ENCODE measurements around the gene TMEM201.
"Not testable (repeated sequence)": the region's sequence is repeated elsewhere in the genome, so short reads cannot be mapped to it uniquely, and the experiment has no call there.

TMEM201 gene

DNA sequence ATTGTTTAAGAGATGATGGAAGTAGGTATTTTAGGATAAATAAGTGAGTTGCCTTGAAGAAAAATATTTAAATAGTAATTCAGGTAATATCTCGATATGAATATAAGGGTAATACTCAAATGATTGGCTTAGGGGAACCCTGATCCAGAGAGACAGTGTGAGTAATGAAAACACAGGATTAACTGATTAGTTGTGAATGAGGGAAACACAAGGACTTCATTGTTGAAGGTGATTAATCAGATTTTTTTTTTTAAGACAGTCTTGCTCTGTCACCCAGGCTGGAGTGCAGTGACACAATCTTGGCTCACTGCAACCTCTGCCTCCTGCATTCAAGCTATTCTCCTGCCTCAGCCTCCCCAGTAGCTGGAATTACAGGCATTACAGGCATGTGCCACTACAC lies 36.7 kb upstream of the TMEM201 start:
- TF ChIP-seq, protein P1, sequence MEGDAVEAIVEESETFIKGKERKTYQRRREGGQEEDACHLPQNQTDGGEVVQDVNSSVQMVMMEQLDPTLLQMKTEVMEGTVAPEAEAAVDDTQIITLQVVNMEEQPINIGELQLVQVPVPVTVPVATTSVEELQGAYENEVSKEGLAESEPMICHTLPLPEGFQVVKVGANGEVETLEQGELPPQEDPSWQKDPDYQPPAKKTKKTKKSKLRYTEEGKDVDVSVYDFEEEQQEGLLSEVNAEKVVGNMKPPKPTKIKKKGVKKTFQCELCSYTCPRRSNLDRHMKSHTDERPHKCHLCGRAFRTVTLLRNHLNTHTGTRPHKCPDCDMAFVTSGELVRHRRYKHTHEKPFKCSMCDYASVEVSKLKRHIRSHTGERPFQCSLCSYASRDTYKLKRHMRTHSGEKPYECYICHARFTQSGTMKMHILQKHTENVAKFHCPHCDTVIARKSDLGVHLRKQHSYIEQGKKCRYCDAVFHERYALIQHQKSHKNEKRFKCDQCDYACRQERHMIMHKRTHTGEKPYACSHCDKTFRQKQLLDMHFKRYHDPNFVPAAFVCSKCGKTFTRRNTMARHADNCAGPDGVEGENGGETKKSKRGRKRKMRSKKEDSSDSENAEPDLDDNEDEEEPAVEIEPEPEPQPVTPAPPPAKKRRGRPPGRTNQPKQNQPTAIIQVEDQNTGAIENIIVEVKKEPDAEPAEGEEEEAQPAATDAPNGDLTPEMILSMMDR (IDR thresholded peaks at IDR 0.05; ENCODE audit: control insufficient read depth, extremely low read depth, insufficient read depth): no peak
- no peak overlapping the region for H3K4me3 ChIP-seq (ENCODE audit: low read depth, low read length)
- no peak for DNase-seq (ENCODE audit: low read depth)

- peak; percentile 98 for DNase-seq (ENCODE audit: low read depth)
- TF ChIP-seq, protein P1 (IDR thresholded peaks at IDR 0.05; ENCODE audit: control insufficient read depth, extremely low read depth, insufficient read depth): no peak
- no peak overlapping the region for H3K4me3 ChIP-seq (ENCODE audit: low read depth, low read length)
Measured at GRCh38 chr1:9553736-9554144, 35.0 kb upstream of the TMEM201 start.

DNA sequence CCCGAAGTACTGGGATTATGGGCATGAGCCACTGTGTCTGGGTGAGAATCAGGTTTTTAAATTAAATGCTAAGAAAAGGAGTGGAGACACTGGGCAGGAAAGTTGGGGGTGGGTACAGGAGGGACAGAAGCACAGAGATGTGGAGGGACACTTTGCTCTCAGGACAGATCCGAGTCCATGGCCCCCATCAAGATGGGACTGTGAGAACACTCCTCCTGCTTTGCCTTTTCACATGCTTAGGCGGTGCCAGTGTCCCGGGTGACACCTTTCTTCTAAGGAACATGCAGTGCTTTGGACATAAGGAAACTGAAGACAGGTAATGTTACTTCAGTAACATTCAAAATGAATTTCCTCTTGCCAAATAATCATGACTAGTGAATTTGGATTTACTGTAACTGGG lies 32.8 kb upstream of the TMEM201 start:
- TF ChIP-seq, protein P1 (IDR thresholded peaks at IDR 0.05; ENCODE audit: control insufficient read depth, extremely low read depth, insufficient read depth): no peak
- DNase-seq (ENCODE audit: low read depth): no peak
- H3K4me3 ChIP-seq (ENCODE audit: low read depth, low read length): peak overlapping the region; percentile 22

DNA sequence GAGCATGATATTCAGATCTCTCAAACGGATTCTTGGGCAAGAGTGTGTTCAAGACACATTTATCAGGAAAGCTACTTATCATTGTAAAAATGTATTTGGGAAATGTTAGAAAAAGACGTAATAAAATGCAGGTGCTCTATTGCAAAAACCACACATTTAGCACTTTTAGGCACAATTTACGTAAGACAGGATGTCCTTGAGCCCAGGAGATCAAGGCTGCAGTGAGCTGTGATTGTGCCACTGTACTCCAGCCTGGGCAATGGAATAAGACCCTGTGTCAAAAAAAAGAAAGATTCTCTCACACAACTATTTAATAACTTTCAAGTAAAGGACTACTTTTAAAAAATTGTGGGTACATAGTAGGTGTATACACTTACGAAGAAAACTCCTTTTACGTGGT lies 31.1 kb upstream of the TMEM201 start:
- TF ChIP-seq, protein P1 (IDR thresholded peaks at IDR 0.05; ENCODE audit: control insufficient read depth, extremely low read depth, insufficient read depth): no peak
- no peak for DNase-seq (ENCODE audit: low read depth)
- no peak overlapping the region for H3K4me3 ChIP-seq (ENCODE audit: low read depth, low read length)

DNA sequence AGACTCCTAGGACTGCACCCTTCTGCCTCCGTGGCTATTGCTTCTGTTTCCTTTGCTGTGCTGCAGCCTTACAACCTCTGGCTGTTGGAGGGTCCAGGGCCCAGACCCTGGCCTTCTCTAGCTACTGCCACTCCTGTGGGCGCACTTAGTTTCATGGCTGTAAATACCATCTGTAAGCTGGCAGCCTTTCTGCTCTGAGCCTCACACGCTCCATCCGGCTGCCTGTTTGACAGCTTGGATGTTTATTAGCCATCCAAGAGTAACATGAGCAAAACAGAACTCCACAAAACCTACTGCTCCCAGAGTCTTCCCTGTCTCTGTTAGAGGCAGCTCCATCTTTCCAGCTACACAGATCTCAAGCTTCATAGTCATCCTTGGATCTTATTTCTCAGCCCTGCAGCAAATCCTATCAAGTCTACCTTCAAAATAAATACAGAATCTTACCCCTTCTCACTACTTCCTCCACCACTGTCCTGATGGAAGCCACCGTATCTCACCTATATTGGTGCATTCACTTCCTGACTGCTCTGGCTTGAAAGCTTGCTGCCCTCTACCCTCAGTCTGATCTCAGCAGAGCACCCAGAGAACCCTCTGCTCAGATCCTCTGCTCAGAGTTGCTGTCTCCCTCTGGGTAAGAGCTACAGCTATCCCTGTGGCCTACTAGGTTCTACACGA lies 30.3 kb upstream of the TMEM201 start:
- TF ChIP-seq, protein P1 (IDR thresholded peaks at IDR 0.05; ENCODE audit: control insufficient read depth, extremely low read depth, insufficient read depth): 0 out of 2 replicates have a peak, but pooled peaks have one; percentile 18
- no peak overlapping the region for H3K4me3 ChIP-seq (ENCODE audit: low read depth, low read length)
- no peak for DNase-seq (ENCODE audit: low read depth)

DNA sequence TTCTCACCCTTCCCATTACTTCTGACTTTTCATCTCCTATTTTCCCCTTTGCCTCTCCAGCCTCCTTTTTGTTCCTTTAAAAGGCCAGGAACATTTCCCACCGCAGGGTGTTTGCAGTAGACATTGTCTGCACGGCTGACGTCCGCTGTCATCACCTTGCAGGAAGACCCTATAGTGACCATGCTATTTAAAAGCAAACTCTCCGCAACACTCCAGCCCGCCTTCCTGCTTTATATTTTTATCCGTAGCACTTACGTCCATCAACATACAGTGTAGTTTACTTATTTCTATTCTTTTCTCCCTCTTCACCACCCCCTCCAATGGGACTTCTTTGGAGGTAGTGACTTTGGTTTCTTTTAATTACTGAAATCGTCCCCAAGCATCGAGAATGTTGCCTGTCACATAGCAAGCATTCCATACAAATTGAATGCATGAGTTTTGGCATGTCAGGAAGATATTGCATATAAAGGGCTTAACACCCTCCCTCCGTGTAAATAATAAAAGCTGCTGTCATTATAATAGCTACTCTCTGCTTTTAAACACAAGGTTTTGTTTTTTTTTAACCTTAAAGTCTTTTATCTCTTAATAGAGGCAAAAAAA lies 29.7 kb upstream of the TMEM201 start:
- DNase-seq (ENCODE audit: low read depth): no peak
- no peak overlapping the region for H3K4me3 ChIP-seq (ENCODE audit: low read depth, low read length)
- TF ChIP-seq, protein P1 (IDR thresholded peaks at IDR 0.05; ENCODE audit: control insufficient read depth, extremely low read depth, insufficient read depth): no peak

DNA sequence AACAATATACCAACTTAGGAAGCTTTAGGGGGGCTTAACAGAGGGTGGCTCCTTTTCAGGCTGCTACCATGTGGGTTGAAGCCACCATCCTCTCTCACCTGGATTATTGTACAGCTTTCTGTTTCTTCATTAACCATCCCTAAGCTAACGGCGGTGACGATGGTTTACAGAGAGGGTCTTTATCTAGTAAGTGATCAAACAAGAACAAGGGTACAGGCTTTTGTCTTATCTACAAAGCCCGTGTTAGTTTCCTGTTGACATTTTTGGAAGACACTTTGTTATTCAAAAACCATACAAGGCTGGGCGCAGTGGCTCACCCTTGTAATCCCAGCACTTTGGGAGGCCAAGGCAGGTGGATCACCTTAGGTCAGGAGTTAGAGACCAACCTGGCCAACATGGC lies 29.0 kb upstream of the TMEM201 start:
- no peak for DNase-seq (ENCODE audit: low read depth)
- TF ChIP-seq, protein P1 (IDR thresholded peaks at IDR 0.05; ENCODE audit: control insufficient read depth, extremely low read depth, insufficient read depth): no peak
- no peak overlapping the region for H3K4me3 ChIP-seq (ENCODE audit: low read depth, low read length)

- H3K4me3 ChIP-seq (ENCODE audit: low read depth, low read length); DNase-seq (ENCODE audit: low read depth): not testable (repeated sequence)
Measured at GRCh38 chr1:9560090-9560489, 28.6 kb upstream of the TMEM201 start.
